ENCODE measurements around the gene NBDY.
A peak's percentile ranks its signal among the peaks of the same experiment; 100 is the strongest.

NBDY gene

GRCh38 chrX:56782352-56782751 lies 53.3 kb downstream of the NBDY start:
- peaks cover 57% of the 10 kb centered on the region for H3K36me3 Mint-ChIP-seq (ENCODE audit: low read depth)
- H3K4me3 Mint-ChIP-seq: peak overlapping the region; percentile 1 to 15 (median 8)
- H3K9me3 Mint-ChIP-seq: peaks cover 40% of the 10 kb centered on the region
- peaks cover 10% of the 10 kb centered on the region for H3K4me1 Mint-ChIP-seq
- no peaks in the 10 kb centered on the region for H3K27me3 Mint-ChIP-seq (ENCODE audit: low read depth)
- H3K27ac Mint-ChIP-seq: peak overlapping the region; percentile 98 to 100 (median 100)
- no peak for TF ChIP-seq CTCF (IDR thresholded peaks at IDR 0.05; ENCODE audit: unreplicated experiment in 3 of 3)

- Mint-ChIP-seq H3K9me3 (peaks cover 40% of the 10 kb centered on the region), H3K27me3 (ENCODE audit: low read depth) (no peaks in the 10 kb centered on the region), H3K4me3 (peak overlapping the region; percentile 65 to 81 (median 73)), H3K27ac (peak overlapping the region; percentile 98 to 100 (median 100)), H3K36me3 (ENCODE audit: low read depth) (peaks cover 60% of the 10 kb centered on the region), H3K4me1 (peaks cover 10% of the 10 kb centered on the region)
- TF ChIP-seq CTCF (IDR thresholded peaks at IDR 0.05; ENCODE audit: unreplicated experiment in 3 of 3): no peak
These were observed 53.9 kb downstream of the NBDY start for GRCh38 chrX:56782791-56783449.

GRCh38 chrX:56783450-56783831 lies 54.4 kb downstream of the NBDY start:
- Mint-ChIP-seq H3K4me3 (peak overlapping the region; percentile 65 to 81 (median 73)), H3K9me3 (peaks cover 40% of the 10 kb centered on the region), H3K27ac (peak overlapping the region; percentile 98 to 100 (median 100)), H3K4me1 (peaks cover 10% of the 10 kb centered on the region), H3K27me3 (ENCODE audit: low read depth) (no peaks in the 10 kb centered on the region), H3K36me3 (ENCODE audit: low read depth) (peaks cover 64% of the 10 kb centered on the region)
- peak in 2 of 3 experiments; percentile 12 to 19 for TF ChIP-seq CTCF (IDR thresholded peaks at IDR 0.05; ENCODE audit: unreplicated experiment in 3 of 3)

- no peak overlapping the region for H3K4me3 Mint-ChIP-seq
- H3K36me3 Mint-ChIP-seq (ENCODE audit: low read depth): peaks cover 64% of the 10 kb centered on the region
- peak overlapping the region; percentile 98 to 100 (median 100) for H3K27ac Mint-ChIP-seq
- H3K9me3 Mint-ChIP-seq: peaks cover 40% of the 10 kb centered on the region
- TF ChIP-seq CTCF (IDR thresholded peaks at IDR 0.05; ENCODE audit: unreplicated experiment in 3 of 3): no peak
- H3K27me3 Mint-ChIP-seq (ENCODE audit: low read depth): no peaks in the 10 kb centered on the region
- peaks cover 10% of the 10 kb centered on the region for H3K4me1 Mint-ChIP-seq
These were observed 55.1 kb downstream of the NBDY start for GRCh38 chrX:56783996-56784620.

- Mint-ChIP-seq H3K4me3 (no peak overlapping the region), H3K4me1 (peaks cover 10% of the 10 kb centered on the region), H3K36me3 (ENCODE audit: low read depth) (peaks cover 64% of the 10 kb centered on the region), H3K27ac (peak overlapping the region in 1 of 3 experiments; percentile 100), H3K9me3 (peaks cover 40% of the 10 kb centered on the region), H3K27me3 (ENCODE audit: low read depth) (no peaks in the 10 kb centered on the region)
- TF ChIP-seq CTCF (IDR thresholded peaks at IDR 0.05; ENCODE audit: unreplicated experiment in 3 of 3): no peak
These were observed 55.6 kb downstream of the NBDY start for GRCh38 chrX:56784666-56785065.

All from nephron (organoid).